ENCODE data around the gene BMP8A. TPM values are rescaled to one million over a fixed set of nuclear protein-coding genes. Genes with fewer than 3 reads are reported as not detected.

Gene BMP8A
- total and polyA plus RNA-seq, 10 of the 15 experiments (the other 5 are each of a cell fraction or from before 2014, with no cell fraction given), result not detected

DNA sequence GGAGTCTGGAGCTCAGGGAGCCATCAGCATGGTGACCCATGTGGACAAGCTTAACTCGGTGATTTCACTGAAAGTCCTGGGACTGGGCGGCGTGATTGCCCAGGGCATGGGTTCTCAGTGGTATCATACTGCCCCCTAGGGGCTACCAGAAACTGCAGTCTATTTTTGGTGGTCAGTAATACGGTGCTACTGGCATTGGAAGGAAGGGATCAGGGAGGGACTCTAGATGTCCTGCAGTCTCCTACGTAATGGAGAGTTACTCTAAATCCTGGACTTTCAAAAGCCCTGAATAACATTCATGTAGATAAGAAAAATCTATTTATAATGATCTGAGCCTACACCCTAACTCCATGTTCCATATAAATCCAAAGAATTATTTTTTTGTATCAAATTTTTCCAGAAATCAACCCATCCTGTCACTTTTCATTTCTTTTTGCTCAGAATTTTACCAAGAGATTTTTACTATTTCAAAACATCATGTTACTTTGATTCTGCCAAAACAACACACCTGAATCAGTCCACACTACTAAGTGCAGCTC is 47.9 kb downstream of the BMP8A start (continued):
- no peak for TF ChIP-seq NFXL1 (IDR thresholded peaks at IDR 0.05; ENCODE audit: borderline replicate concordance)
- TF ChIP-seq, protein P1, sequence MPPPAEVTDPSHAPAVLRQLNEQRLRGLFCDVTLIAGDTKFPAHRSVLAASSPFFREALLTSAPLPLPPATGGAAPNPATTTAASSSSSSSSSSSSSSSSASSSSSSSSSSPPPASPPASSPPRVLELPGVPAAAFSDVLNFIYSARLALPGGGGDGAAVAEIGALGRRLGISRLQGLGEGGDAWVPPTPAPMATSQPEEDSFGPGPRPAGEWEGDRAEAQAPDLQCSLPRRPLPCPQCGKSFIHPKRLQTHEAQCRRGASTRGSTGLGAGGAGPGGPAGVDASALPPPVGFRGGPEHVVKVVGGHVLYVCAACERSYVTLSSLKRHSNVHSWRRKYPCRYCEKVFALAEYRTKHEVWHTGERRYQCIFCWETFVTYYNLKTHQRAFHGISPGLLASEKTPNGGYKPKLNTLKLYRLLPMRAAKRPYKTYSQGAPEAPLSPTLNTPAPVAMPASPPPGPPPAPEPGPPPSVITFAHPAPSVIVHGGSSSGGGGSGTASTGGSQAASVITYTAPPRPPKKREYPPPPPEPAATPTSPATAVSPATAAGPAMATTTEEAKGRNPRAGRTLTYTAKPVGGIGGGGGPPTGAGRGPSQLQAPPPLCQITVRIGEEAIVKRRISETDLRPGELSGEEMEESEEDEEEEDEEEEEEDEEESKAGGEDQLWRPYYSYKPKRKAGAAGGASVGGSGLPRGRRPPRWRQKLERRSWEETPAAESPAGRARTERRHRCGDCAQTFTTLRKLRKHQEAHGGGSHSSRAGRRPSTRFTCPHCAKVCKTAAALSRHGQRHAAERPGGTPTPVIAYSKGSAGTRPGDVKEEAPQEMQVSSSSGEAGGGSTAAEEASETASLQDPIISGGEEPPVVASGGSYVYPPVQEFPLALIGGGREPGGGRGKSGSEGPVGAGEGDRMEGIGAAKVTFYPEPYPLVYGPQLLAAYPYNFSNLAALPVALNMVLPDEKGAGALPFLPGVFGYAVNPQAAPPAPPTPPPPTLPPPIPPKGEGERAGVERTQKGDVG (CRISPR knock-in tag; IDR thresholded peaks at IDR 0.05), result no peak
- TF ChIP-seq NFYB (IDR thresholded peaks at IDR 0.05; ENCODE audit: insufficient read depth, low read depth, low read length), result no peak
- TF ChIP-seq RBBP5 (conservative IDR thresholded peaks at IDR 0.05), result no peak
- TF ChIP-seq MEF2B (IDR thresholded peaks at IDR 0.05; ENCODE audit: partially characterized antibody, poor library complexity, severe bottlenecking), result peak; percentile 36
- TF ChIP-seq, protein P2, sequence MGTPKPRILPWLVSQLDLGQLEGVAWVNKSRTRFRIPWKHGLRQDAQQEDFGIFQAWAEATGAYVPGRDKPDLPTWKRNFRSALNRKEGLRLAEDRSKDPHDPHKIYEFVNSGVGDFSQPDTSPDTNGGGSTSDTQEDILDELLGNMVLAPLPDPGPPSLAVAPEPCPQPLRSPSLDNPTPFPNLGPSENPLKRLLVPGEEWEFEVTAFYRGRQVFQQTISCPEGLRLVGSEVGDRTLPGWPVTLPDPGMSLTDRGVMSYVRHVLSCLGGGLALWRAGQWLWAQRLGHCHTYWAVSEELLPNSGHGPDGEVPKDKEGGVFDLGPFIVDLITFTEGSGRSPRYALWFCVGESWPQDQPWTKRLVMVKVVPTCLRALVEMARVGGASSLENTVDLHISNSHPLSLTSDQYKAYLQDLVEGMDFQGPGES (IDR thresholded peaks at IDR 0.05), result no peak
- no peak for TF ChIP-seq TAF1 (IDR thresholded peaks at IDR 0.05; ENCODE audit: borderline replicate concordance, low read depth, low read length)
- TF ChIP-seq BACH1 (IDR thresholded peaks at IDR 0.05; ENCODE audit: borderline replicate concordance), result no peak
- TF ChIP-seq, protein P3, sequence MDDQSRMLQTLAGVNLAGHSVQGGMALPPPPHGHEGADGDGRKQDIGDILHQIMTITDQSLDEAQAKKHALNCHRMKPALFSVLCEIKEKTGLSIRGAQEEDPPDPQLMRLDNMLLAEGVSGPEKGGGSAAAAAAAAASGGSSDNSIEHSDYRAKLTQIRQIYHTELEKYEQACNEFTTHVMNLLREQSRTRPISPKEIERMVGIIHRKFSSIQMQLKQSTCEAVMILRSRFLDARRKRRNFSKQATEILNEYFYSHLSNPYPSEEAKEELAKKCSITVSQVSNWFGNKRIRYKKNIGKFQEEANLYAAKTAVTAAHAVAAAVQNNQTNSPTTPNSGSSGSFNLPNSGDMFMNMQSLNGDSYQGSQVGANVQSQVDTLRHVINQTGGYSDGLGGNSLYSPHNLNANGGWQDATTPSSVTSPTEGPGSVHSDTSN (IDR thresholded peaks at IDR 0.05; ENCODE audit: insufficient replicate concordance, low read depth, low read length), result no peak

Measured in GM12878 (cell line).